Right ventricle myocardium superior (tissue), 1 donor: Measurements from ENCODE around the gene DHFR2. TPM values are rescaled to one million over a fixed set of nuclear protein-coding genes. Genes with fewer than 3 reads are reported as not detected.
"Not testable (repeated sequence)": the region's sequence is repeated elsewhere in the genome, so short reads cannot be mapped to it uniquely, and the experiment has no call there.

ENCODE experiments used
- ATAC-seq: fragments of 200-7000 bp; cut with Tn5 transposase; one replicate; pipeline ENCODE4 v1.9.1; 2020; ENCODE audit warnings: mild to moderate bottlenecking; ENCODE audit not compliant: poor library complexity
- DNase-seq: peaks from one replicate; pipeline ENCODE4 v3.0.0-alpha.2; 2020
- intact Hi-C: fragments of 100-400 bp; cut with DNase I; formaldehyde crosslinking; loops from one replicate; pipeline ENCODE4 v1.11.2; 2022
- total RNA-seq: library from RNA; stranded (reverse); fragmentation: NEBNext Ultra II Directional; extraction: Animal tissue kit (Norgen Biotek cat#: 25700); gene quantifications from one replicate; pipeline ENCODE4 v1.2.1, GENCODE V29; 2021
- donor health status: DM: no; HTN: yes; CAD: no; lungs with severe emphysema.

The DHFR2 gene
- total RNA-seq, 1 donor from 2014 or later, result 2.7 TPM

- intact Hi-C loops, result no loop called here
- DNase-seq (no peak), ATAC-seq (no peak)
Observed at GRCh38 chr3:94066506-94067500, 4.1 kb upstream of the DHFR2 start.

GRCh38 chr3:94065819-94066480 is 3.2 kb upstream of the DHFR2 start:
- intact Hi-C loops, result no loop called here
- DNase-seq (no peak), ATAC-seq (no peak)

- ATAC-seq (no peak), DNase-seq (no peak)
- intact Hi-C loops, result no loop called here
Observed at GRCh38 chr3:94065122-94065521, 2.4 kb upstream of the DHFR2 start.

- ATAC-seq (no peak), DNase-seq (no peak)
- intact Hi-C loops, result loop anchor here (5.0 kb wide), 1 partner anchor 62 kb away; no protein-coding TSS in a partner anchor
Observed at GRCh38 chr3:94064243-94064860, 1.6 kb upstream of the DHFR2 start.

- ATAC-seq (no peak), DNase-seq (no peak)
- intact Hi-C loops, result loop anchor here (5.0 kb wide), 1 partner anchor 61 kb away; no protein-coding TSS in a partner anchor
Observed at GRCh38 chr3:94063496-94064119, 892 bp upstream of the DHFR2 start.

- ATAC-seq (no peak), DNase-seq (no peak)
- intact Hi-C loops, result loop anchor here (5.0 kb wide), 1 partner anchor 59 kb away; no protein-coding TSS in a partner anchor
Observed at GRCh38 chr3:94061297-94061696, 1.4 kb downstream of the DHFR2 start.

- intact Hi-C loops, result no loop called here
- DNase-seq (no peak), ATAC-seq (no peak)
Observed at GRCh38 chr3:94050546-94050945, 12.2 kb downstream of the DHFR2 start.

GRCh38 chr3:94049267-94049666 is 13.4 kb downstream of the DHFR2 start:
- intact Hi-C loops, result no loop called here

GRCh38 chr3:94046533-94046932 is 16.2 kb downstream of the DHFR2 start:
- DNase-seq, result no peak
- intact Hi-C loops, result no loop called here
- no peak for ATAC-seq

More at GRCh38 chr3:94049267-94049666, 13.4 kb downstream of the DHFR2 start:
- no peak for ATAC-seq
- no peak for DNase-seq

GRCh38 chr3:94044100-94044936 is 18.4 kb downstream of the DHFR2 start:
- DNase-seq, ATAC-seq, intact Hi-C loops: not testable (repeated sequence)

- ATAC-seq, result no peak
- intact Hi-C loops, result no loop called here
- no peak for DNase-seq
Observed at GRCh38 chr3:94043285-94043684, 19.4 kb downstream of the DHFR2 start.

GRCh38 chr3:94036909-94037507 is 25.7 kb downstream of the DHFR2 start:
- intact Hi-C loops, result no loop called here
- no peak for DNase-seq
- ATAC-seq, result no peak

GRCh38 chr3:94028093-94028837 is 34.5 kb downstream of the DHFR2 start, which contains the start of gene STX19:
Gene STX19 (minus strand): TSS chr3:94028597. CDS start chr3:94015269, 13,328 bp downstream.
- DNase-seq (no peak), ATAC-seq (no peak)
- intact Hi-C loops, result no loop called here

- intact Hi-C loops, result no loop called here
Observed at GRCh38 chr3:94026623-94027022, 36.1 kb downstream of the DHFR2 start.

GRCh38 chr3:94024385-94024784 is 38.3 kb downstream of the DHFR2 start:
- no peak for ATAC-seq
- intact Hi-C loops, result no loop called here
- no peak for DNase-seq

More at GRCh38 chr3:94026623-94027022, 36.1 kb downstream of the DHFR2 start:
- no peak for ATAC-seq
- no peak for DNase-seq

GRCh38 chr3:94020293-94020692 is 42.4 kb downstream of the DHFR2 start:
- DNase-seq (no peak), ATAC-seq (no peak)
- intact Hi-C loops, result no loop called here

- DNase-seq, result no peak
- intact Hi-C loops, result no loop called here
- ATAC-seq, result no peak
Observed at GRCh38 chr3:94019659-94020058, 43.1 kb downstream of the DHFR2 start.
